Type B pancreatic cell (in vitro differentiated cells): ENCODE data around the gene PIP4K2B. TPM values are rescaled to one million over a fixed set of nuclear protein-coding genes. Genes with fewer than 3 reads are reported as not detected.

Source experiments
- DNase-seq: peaks from one replicate; pipeline ENCODE4 v3.0.0; 2021; ENCODE audit warnings: mixed read lengths; ENCODE audit not compliant: unreplicated experiment; ENCODE audit errors: extremely low spot score
- H3K27ac Mint-ChIP-seq: 2 replicates; pipeline ENCODE4 v1.8.0; 2021; ENCODE audit warnings: mild to moderate bottlenecking, mixed read lengths
- H3K27me3 Mint-ChIP-seq: 2 replicates; pipeline ENCODE4 v1.8.0; 2021; ENCODE audit warnings: mixed read lengths
- H3K36me3 Mint-ChIP-seq: 2 replicates; pipeline ENCODE4 v1.8.0; 2021; ENCODE audit warnings: mixed read lengths
- H3K4me1 Mint-ChIP-seq: one replicate; pipeline ENCODE4 v1.8.0; 2021; ENCODE audit warnings: mixed read lengths; ENCODE audit not compliant: unreplicated experiment
- H3K4me3 Mint-ChIP-seq: 2 replicates; pipeline ENCODE4 v1.8.0; 2021; ENCODE audit warnings: mild to moderate bottlenecking, mixed read lengths
- H3K9me3 Mint-ChIP-seq: 2 replicates; pipeline ENCODE4 v1.8.0; 2021; ENCODE audit warnings: mixed read lengths
- CTCF ChIP-seq: fragments of 200-600 bp; sonication (generic); conservative IDR thresholded peaks from 2 replicates; pipeline ENCODE4 v1.5.0; 2021; ENCODE audit warnings: antibody characterized with exemption, mild to moderate bottlenecking
- total RNA-seq: library from RNA; stranded (reverse); gene quantifications from 2 replicates; pipeline ENCODE4 v1.2.1, GENCODE V29; 2021; ENCODE audit warnings: low replicate concordance

PIP4K2B gene
- total RNA-seq, 1 donor from 2014 or later: 72.6 TPM

DNA sequence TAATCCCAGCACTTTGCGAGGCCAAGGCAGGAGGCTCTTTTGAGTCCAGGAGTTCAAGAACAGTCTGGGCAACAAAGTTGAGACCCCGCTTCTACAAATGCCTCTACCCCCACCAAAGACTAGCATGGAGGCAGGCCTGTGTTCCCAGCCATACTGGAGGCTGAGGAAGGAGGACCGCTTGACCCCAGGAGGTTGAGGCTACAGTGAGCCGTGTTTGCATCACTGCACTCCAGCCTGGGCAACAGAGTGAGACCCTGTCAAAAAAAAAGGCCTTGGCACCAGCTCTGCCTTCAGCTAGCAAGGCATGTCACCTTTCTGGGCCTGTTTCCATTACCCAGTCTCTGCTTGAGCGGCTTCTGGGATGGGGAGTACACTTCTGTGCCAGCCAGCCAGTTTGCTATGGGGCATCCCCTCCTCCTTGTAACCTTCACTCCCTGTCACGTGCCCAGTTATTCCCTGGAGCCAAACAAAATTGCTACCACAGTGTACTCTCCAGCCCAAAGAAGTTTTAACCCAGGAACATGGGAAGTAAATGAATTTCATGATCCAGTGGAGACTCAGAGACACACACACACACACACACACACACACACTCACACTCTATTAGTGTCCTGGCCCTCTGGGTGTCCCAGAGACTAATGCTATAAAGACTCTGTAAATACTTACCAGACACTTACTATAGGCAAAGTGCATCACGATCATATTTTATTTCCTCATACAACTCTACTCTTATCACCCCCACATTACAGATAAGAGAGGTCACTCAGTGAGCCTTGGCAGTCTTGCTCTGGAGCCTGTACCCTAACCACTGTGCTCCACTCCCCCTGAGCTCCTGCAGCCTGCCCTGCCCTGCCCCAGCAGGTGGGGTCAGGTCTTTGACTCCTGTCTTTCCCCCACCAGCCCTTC lies 66.7 kb downstream of the PIP4K2B start:
- Mint-ChIP-seq H3K4me1 (peaks cover 29% of the 10 kb centered on the region), H3K4me3 (peak overlapping the region; percentile 99), H3K9me3 (no peaks in the 10 kb centered on the region), H3K36me3 (no peaks in the 10 kb centered on the region), H3K27ac (peak overlapping the region; percentile 83), H3K27me3 (peaks cover 3% of the 10 kb centered on the region)
- no peak for TF ChIP-seq CTCF
- no peak for DNase-seq

- DNase-seq: no peak
- H3K4me3 Mint-ChIP-seq: peak overlapping the region; percentile 99
- H3K9me3 Mint-ChIP-seq: no peaks in the 10 kb centered on the region
- peaks cover 29% of the 10 kb centered on the region for H3K4me1 Mint-ChIP-seq
- peaks cover 3% of the 10 kb centered on the region for H3K27me3 Mint-ChIP-seq
- no peaks in the 10 kb centered on the region for H3K36me3 Mint-ChIP-seq
- no peak for TF ChIP-seq CTCF
- peak overlapping the region; percentile 83 for H3K27ac Mint-ChIP-seq
Observed at GRCh38 chr17:38731526-38732294, 67.6 kb downstream of the PIP4K2B start.

- peak overlapping the region; percentile 99 for H3K4me3 Mint-ChIP-seq
- no peak for DNase-seq
Observed at GRCh38 chr17:38730526-38731379, 68.6 kb downstream of the PIP4K2B start.

DNA sequence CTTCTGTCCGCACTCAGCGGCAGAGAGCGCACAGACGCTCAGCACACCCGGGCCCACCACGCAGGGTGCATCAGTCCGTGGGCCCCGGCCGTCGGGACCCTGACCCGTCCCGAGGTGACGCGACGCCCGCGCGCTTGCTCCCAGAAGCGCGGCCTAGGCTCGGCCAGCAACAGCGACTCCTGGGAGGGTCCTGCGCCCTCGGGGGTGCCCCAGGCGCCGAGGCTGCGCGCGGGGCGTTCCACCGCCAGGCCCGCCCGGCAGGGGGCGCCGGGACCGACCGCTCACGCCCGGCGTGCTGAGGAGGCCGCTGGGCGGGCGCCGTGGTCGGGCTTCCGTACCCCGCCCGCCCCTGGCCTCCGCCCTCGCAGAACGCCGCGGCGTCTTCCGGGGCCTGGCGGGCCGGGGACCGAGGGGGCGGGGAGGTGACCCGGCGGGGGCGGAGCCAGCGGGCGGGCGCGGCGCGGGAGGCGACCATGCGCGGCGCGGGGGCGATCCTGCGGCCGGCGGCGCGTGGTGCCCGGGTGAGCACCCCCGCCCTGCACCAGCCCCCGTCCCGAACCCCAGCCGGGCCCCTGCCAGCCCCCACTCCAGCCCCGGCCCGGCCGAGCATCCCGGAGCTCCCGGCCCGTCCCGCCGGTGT lies 69.3 kb downstream of the PIP4K2B start, which contains the start of gene CISD3:
TSS of gene CISD3 (plus strand) at position 456 of the 640 bp plus-strand sequence. CDS start at position 474, 18 bp downstream.
- peak; percentile 87 for DNase-seq
- H3K9me3 Mint-ChIP-seq: no peaks in the 10 kb centered on the region
- H3K27ac Mint-ChIP-seq: peak within 1 kb of the TSS; percentile 95
- H3K4me1 Mint-ChIP-seq: peaks cover 29% of the 10 kb centered on the region
- peak within 1 kb of the TSS; percentile 99 for H3K4me3 Mint-ChIP-seq
- no peaks in the 10 kb centered on the region for H3K36me3 Mint-ChIP-seq
- peak; percentile 87 for TF ChIP-seq CTCF
- H3K27me3 Mint-ChIP-seq: peaks cover 3% of the 10 kb centered on the region

More at GRCh38 chr17:38730526-38731379, 68.6 kb downstream of the PIP4K2B start:
- Mint-ChIP-seq H3K27me3 (peaks cover 3% of the 10 kb centered on the region), H3K27ac (peak overlapping the region; percentile 95), H3K36me3 (no peaks in the 10 kb centered on the region), H3K9me3 (no peaks in the 10 kb centered on the region), H3K4me1 (peaks cover 29% of the 10 kb centered on the region)
- no peak for TF ChIP-seq CTCF
